ENCODE results near the gene MX1. TPM values are rescaled to one million over a fixed set of nuclear protein-coding genes. Genes with fewer than 3 reads are reported as not detected.

MX1 gene
- total and polyA plus RNA-seq, 2 donors (not counting 1 experiment from before 2014, with no cell fraction given), result 10.3 to 17.5 TPM

- Histone ChIP-seq H4K20me1 (ENCODE audit: control insufficient read depth, extremely low read depth, insufficient read depth, low read length) (no peaks in the 10 kb centered on the region), H3K9ac (ENCODE audit: insufficient read depth, low read length) (no peak overlapping the region), H3K36me3 (ENCODE audit: control insufficient read depth, insufficient read depth, low read length) (no peaks in the 10 kb centered on the region), H3K9me3 (ENCODE audit: control insufficient read depth, insufficient read depth, low read depth, low read length) (no peaks in the 10 kb centered on the region), H3K4me3 (replicated peaks in 1 of 4; ENCODE audit: control extremely low read depth in 1 of 4, insufficient read depth in 1 of 4, low read depth in 3 of 4, low read length in 4 of 4) (no peak overlapping the region), H3K4me2 (ENCODE audit: extremely low read depth, insufficient read depth, low read length) (no peak overlapping the region), H2AFZ (ENCODE audit: low read length) (no peak overlapping the region), H3K4me1 (ENCODE audit: control insufficient read depth, extremely low read depth, insufficient read depth, low read length) (no peaks in the 10 kb centered on the region), H3K27me3 (ENCODE audit: control insufficient read depth, insufficient read depth, low read length) (no peaks in the 10 kb centered on the region), H3K79me2 (ENCODE audit: control insufficient read depth, insufficient read depth, low read length) (no peaks in the 10 kb centered on the region), H3K27ac (ENCODE audit: insufficient read depth, low read length) (no peak overlapping the region)
- TF ChIP-seq EZH2 (IDR thresholded peaks at IDR 0.05; ENCODE audit: low read length, missing control alignments), result no peak
- TF ChIP-seq, protein P1, sequence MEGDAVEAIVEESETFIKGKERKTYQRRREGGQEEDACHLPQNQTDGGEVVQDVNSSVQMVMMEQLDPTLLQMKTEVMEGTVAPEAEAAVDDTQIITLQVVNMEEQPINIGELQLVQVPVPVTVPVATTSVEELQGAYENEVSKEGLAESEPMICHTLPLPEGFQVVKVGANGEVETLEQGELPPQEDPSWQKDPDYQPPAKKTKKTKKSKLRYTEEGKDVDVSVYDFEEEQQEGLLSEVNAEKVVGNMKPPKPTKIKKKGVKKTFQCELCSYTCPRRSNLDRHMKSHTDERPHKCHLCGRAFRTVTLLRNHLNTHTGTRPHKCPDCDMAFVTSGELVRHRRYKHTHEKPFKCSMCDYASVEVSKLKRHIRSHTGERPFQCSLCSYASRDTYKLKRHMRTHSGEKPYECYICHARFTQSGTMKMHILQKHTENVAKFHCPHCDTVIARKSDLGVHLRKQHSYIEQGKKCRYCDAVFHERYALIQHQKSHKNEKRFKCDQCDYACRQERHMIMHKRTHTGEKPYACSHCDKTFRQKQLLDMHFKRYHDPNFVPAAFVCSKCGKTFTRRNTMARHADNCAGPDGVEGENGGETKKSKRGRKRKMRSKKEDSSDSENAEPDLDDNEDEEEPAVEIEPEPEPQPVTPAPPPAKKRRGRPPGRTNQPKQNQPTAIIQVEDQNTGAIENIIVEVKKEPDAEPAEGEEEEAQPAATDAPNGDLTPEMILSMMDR (conservative IDR thresholded peaks at IDR 0.05 in 1 of 2, IDR thresholded peaks at IDR 0.05 in 1 of 2; ENCODE audit: low read depth in 1 of 2, low read length in 2 of 2), result no peak
- no peak for DNase-seq (ENCODE audit: low read depth in 2 of 2)
Observed at GRCh38 chr21:41443562-41443961, 17.5 kb downstream of the MX1 start.

- Histone ChIP-seq H3K4me2 (ENCODE audit: extremely low read depth, insufficient read depth, low read length) (no peak overlapping the region), H3K79me2 (ENCODE audit: control insufficient read depth, insufficient read depth, low read length) (no peaks in the 10 kb centered on the region), H4K20me1 (ENCODE audit: control insufficient read depth, extremely low read depth, insufficient read depth, low read length) (no peaks in the 10 kb centered on the region), H2AFZ (ENCODE audit: low read length) (no peak overlapping the region), H3K36me3 (ENCODE audit: control insufficient read depth, insufficient read depth, low read length) (no peaks in the 10 kb centered on the region), H3K27me3 (ENCODE audit: control insufficient read depth, insufficient read depth, low read length) (no peaks in the 10 kb centered on the region), H3K27ac (ENCODE audit: insufficient read depth, low read length) (no peak overlapping the region), H3K9me3 (ENCODE audit: control insufficient read depth, insufficient read depth, low read depth, low read length) (no peaks in the 10 kb centered on the region), H3K4me1 (ENCODE audit: control insufficient read depth, extremely low read depth, insufficient read depth, low read length) (no peaks in the 10 kb centered on the region), H3K4me3 (replicated peaks in 1 of 4; ENCODE audit: control extremely low read depth in 1 of 4, insufficient read depth in 1 of 4, low read depth in 3 of 4, low read length in 4 of 4) (no peak overlapping the region), H3K9ac (ENCODE audit: insufficient read depth, low read length) (no peak overlapping the region)
- TF ChIP-seq, protein P1 (conservative IDR thresholded peaks at IDR 0.05 in 1 of 2, IDR thresholded peaks at IDR 0.05 in 1 of 2; ENCODE audit: low read depth in 1 of 2, low read length in 2 of 2), result no peak
- TF ChIP-seq EZH2 (IDR thresholded peaks at IDR 0.05; ENCODE audit: low read length, missing control alignments), result no peak
- DNase-seq (ENCODE audit: low read depth in 2 of 2), result no peak
Observed at GRCh38 chr21:41444703-41445464, 18.8 kb downstream of the MX1 start.

GRCh38 chr21:41445465-41445862 is 19.4 kb downstream of the MX1 start:
- Histone ChIP-seq H3K9ac (ENCODE audit: insufficient read depth, low read length) (no peak overlapping the region), H3K4me1 (ENCODE audit: control insufficient read depth, extremely low read depth, insufficient read depth, low read length) (no peaks in the 10 kb centered on the region), H4K20me1 (ENCODE audit: control insufficient read depth, extremely low read depth, insufficient read depth, low read length) (no peaks in the 10 kb centered on the region), H3K9me3 (ENCODE audit: control insufficient read depth, insufficient read depth, low read depth, low read length) (no peaks in the 10 kb centered on the region), H2AFZ (ENCODE audit: low read length) (peak overlapping the region; percentile 27), H3K36me3 (ENCODE audit: control insufficient read depth, insufficient read depth, low read length) (no peaks in the 10 kb centered on the region), H3K4me3 (replicated peaks in 1 of 4; ENCODE audit: control extremely low read depth in 1 of 4, insufficient read depth in 1 of 4, low read depth in 3 of 4, low read length in 4 of 4) (no peak overlapping the region), H3K79me2 (ENCODE audit: control insufficient read depth, insufficient read depth, low read length) (no peaks in the 10 kb centered on the region), H3K27ac (ENCODE audit: insufficient read depth, low read length) (no peak overlapping the region), H3K27me3 (ENCODE audit: control insufficient read depth, insufficient read depth, low read length) (no peaks in the 10 kb centered on the region), H3K4me2 (ENCODE audit: extremely low read depth, insufficient read depth, low read length) (no peak overlapping the region)
- TF ChIP-seq EZH2 (IDR thresholded peaks at IDR 0.05; ENCODE audit: low read length, missing control alignments), result no peak
- TF ChIP-seq, protein P1 (conservative IDR thresholded peaks at IDR 0.05 in 1 of 2, IDR thresholded peaks at IDR 0.05 in 1 of 2; ENCODE audit: low read depth in 1 of 2, low read length in 2 of 2), result no peak
- DNase-seq (ENCODE audit: low read depth in 2 of 2), result no peak
